ENCODE data around the gene RPL12.

DNA sequence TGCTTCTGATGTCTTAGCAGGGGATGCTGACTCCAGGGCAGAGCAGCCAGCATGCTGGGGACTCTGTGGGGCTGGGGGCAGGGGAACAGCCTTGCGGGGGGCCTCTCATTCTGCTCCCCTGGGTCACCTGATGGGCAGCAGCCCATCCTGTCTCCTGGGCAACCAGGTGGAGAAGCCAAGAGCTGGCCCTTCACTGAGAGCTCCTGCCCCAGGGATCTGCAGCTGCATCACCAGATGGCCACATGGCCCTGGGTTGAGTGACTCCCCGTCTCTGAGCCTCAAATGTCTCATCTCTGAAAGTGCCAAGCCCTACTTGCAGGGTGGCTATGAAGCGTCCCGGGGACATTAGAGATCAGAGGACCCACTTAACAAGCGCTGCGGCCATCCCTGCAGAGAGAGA, 49.2 kb upstream of the RPL12 start:
- TF ChIP-seq, protein P1, sequence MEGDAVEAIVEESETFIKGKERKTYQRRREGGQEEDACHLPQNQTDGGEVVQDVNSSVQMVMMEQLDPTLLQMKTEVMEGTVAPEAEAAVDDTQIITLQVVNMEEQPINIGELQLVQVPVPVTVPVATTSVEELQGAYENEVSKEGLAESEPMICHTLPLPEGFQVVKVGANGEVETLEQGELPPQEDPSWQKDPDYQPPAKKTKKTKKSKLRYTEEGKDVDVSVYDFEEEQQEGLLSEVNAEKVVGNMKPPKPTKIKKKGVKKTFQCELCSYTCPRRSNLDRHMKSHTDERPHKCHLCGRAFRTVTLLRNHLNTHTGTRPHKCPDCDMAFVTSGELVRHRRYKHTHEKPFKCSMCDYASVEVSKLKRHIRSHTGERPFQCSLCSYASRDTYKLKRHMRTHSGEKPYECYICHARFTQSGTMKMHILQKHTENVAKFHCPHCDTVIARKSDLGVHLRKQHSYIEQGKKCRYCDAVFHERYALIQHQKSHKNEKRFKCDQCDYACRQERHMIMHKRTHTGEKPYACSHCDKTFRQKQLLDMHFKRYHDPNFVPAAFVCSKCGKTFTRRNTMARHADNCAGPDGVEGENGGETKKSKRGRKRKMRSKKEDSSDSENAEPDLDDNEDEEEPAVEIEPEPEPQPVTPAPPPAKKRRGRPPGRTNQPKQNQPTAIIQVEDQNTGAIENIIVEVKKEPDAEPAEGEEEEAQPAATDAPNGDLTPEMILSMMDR (optimal IDR thresholded peaks at IDR 0.05 in 1 of 3, IDR thresholded peaks at IDR 0.05 in 1 of 3, conservative IDR thresholded peaks at IDR 0.05 in 1 of 3; ENCODE audit: extremely low read depth in 1 of 3, insufficient read depth in 2 of 3, low read length in 3 of 3), result no peak
- no peak for TF ChIP-seq EZH2 (IDR thresholded peaks at IDR 0.05; ENCODE audit: low read length)
